ENCODE results near the gene S100A13.
"Not testable (repeated sequence)": the region's sequence is repeated elsewhere in the genome, so short reads cannot be mapped to it uniquely, and the experiment has no call there.

S100A13 gene

GRCh38 chr1:153647346-153647714 is 20.0 kb upstream of the S100A13 start:
- no peak for DNase-seq

GRCh38 chr1:153646672-153647345 is 19.5 kb upstream of the S100A13 start:
- DNase-seq: no peak

DNA sequence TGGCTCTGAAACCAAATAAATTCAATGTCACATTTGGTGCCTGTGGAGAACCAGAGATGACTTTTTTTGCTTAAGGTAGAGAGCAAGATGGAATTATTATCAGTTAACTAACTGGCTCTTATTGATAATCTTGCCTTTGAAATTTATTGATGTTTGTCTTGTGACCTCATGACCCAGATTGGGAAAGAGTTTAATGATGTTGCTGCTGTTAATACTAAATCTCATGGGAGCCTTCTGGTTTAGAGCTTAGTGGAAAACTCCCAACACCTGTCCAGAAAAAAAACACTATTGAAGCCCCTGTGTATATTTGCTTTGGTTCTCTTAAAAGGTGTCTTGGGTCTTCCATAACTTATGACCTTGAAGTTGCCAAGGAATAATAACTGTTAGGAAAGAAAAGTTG is 16.5 kb upstream of the S100A13 start:
- DNase-seq: no peak

DNA sequence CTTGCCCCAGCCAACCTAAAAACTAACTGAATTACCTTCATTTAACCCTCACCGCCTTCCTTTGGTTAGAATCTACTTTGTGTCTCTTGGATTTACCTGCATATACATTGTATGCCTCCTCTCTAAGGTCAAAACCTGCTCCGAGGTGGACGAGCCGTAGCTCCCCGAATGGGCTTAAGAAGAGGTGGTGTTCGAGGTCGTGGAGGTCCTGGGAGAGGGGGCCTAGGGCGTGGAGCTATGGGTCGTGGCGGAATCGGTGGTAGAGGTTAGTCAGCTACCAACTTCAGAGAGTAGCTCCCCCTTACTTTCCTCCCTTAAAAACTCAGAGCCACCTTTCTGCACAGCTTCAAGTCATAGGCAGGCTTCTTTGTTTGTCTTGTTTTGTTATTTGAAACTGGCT is 15.8 kb upstream of the S100A13 start:
- DNase-seq: no peak

DNA sequence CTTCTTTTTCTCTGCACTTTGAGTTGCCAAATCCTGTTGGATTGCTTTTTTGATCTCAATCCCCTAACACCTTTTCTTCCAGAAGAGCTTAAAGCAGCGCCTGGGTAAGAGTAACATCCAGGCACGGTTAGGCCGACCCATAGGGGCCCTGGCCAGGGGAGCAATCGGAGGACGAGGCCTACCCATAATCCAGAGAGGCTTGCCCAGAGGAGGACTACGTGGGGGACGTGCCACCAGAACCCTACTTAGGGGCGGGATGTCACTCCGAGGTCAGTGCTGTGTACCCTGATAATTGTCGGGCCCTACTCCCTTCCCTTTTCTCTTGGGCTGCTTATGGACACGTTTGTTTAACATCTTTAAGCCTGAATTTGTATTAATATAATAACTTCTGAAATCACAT is 14.9 kb upstream of the S100A13 start:
- no peak for DNase-seq

- no peak for DNase-seq
Observed at GRCh38 chr1:153640861-153641260, 13.6 kb upstream of the S100A13 start.

- not testable (repeated sequence) for DNase-seq
Observed at GRCh38 chr1:153640213-153640612, 12.9 kb upstream of the S100A13 start.

GRCh38 chr1:153639280-153639679 is 12.0 kb upstream of the S100A13 start:
- no peak for DNase-seq

- no peak for DNase-seq
Observed at GRCh38 chr1:153638261-153638660, 11.0 kb upstream of the S100A13 start.

- DNase-seq: no peak
Observed at GRCh38 chr1:153636312-153636711, 9.0 kb upstream of the S100A13 start.

DNA sequence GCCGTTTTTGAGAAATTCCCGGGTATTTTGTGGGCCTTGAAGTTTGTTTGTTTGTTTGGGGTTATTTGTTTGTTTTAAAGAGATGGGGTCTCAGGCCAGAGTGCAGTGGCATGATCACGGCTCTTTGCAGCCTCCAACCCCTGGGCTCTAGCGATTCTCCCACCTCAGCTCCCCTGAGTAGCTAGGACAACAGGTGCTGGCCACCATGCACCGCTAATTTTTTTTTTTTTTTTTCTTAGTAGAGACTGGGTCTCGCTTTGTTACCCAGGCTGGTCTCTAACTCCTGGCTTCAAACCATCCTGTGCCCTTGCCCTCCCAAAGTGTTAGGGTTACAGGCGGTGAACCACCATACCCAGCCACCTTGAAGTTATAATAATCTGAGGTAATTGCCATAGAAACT is 8.6 kb upstream of the S100A13 start:
- DNase-seq: no peak

DNA sequence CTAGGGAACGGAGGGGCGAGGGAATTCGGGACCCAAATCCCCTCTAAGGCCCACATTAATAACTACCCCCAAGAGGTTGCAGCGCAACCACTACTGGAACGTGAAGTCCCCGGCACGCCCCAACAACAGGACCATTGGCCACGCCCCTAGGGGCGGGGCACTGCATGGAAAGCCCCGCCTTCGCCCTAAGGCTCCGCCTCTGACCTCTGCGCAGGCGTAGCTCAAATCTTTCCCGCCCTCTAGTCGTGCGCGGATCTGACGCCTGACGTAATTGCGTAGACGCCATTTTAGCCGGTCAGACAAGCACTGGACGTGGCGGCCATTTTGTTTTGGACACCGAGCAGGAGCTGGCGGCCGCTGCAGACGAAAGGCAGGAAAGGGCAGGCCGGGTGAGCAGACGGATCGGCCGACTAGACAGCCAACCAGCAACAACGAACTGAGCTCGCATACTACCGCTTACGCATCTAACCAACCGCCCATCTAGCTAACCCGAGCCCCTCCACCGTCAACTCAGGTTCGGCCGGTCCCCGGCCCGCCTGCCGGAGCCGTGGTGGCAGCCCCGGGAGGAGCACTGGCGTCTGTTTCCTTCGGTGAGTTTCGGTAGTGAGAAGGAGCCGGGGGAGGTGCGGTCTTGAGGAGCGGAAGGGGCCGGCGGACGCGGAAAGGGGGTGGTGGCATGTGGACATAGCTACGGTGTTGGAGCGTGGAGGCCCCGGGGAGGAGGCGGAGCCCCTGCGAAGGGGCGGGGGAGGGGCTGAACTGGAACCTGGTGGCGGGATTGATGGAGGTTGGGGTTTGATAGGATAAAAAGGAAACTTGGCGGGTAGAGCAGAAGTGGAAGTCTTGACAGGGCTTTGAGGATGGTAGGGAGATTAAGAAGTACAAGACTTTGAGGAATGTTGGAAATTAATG is 6.7 kb upstream of the S100A13 start, which contains the start of gene CHTOP:
TSS of gene CHTOP (plus strand) at position 313 of the 912 bp plus-strand sequence. CDS start 2,523 bp downstream, outside the sequence.
- peak; percentile 94 for DNase-seq

DNA sequence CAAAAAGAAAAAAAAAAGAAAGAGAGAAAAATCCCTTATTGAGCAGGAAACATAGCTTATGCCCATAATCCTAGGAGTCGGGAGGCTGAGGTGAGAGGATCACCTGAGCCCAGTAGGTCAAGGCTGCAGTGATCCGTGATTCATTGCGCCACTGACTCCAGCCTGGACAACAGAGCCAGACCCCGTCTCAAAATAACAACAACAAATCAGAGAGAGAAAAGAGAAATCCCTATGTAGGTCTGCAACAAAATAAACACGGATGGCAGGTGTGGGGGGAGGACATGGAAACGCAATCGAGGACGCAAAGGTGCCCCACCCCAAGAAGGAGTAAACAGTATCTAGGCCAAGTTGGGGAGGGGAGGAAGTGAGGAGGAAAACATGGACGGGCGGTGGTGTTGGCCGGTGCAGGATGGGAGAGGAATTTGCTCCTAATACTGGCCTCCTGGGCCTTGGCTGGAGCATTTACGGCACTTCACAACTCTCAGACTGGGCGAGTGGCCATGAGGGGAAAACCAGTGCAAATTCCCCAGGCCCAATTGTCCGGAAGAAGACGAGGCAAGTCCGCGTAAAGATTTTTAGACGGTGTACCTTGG is 6.0 kb upstream of the S100A13 start:
- no peak for DNase-seq

DNA sequence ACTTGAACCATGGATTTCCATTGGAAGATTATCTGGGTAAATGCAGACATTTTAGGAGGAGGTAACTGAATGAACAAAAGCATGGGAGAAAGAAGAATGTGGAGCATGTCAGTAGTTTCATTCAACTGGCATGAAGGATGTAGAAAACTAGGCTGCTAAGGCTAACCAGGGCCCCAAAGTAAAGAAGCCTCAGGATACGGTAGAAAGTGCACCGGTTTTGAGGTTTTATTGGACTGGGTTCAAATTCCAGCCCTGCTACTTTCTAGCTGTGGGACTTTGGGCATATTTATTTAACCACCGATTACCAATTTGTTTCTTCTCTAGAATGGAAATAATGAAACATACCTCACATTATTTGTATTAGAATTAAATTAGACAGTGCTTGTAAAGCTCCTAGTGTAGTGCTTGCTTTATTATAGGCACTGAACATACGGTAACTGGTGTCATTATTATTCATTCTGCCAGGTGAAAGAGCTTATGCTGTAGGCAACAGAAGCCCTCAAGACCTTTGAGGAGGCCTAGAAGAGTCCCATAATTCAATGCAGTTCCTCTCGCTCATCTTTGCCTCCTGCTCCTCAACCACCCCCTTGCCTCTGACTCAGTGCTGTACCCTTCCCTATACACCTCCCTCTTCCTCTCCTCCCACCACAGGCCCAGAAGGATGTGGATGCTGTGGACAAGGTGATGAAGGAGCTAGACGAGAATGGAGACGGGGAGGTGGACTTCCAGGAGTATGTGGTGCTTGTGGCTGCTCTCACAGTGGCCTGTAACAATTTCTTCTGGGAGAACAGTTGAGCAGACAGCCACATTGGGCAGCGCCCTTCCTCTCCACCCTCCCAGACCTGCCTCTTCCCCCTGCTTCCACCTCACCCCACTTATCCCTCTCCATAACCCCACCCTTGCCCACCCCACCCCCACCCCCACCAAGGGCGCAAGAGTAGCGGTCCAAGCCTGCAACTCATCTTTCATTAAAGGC is 4.0 kb upstream of the S100A13 start:
- no peak for DNase-seq

GRCh38 chr1:153630384-153630783 is 3.1 kb upstream of the S100A13 start:
- DNase-seq: no peak

DNA sequence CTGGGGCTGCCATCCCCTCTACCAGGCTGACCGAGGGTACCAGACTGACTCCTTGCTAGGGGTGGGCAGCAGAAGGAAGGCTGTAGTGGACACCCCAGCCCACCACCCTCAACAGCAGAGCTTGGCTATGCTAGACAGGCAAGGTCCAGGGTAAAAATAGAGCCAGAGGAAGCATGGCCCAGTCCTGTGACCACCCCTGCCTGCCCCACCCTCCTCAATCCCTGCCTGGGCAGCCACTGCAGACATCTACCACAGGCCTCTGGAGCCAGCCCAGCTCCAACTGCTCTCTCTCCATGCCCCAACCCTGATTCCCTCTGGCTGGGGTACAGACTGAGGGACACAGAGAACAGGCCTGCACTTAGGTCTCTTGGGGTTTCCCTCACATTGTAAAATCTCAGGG is 2.7 kb upstream of the S100A13 start:
- DNase-seq: no peak

DNA sequence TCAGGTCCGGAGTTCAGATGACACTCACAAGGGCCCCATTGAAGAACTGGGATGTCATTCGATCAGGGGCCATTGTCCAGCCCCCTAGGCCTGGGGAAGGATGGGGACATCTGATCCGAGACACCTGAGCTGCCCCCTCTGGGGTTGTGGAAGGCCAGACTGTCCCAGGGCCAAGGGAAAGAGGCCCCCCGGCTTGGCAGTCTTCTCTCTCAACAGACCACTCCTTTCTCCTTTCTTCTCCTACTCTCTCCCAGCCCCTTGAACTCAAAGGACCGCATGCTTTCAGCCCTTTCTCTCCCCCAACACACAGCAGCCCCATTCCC is 2.0 kb upstream of the S100A13 start:
- DNase-seq: no peak

- no peak for DNase-seq
Observed at GRCh38 chr1:153628638-153629342, 1.5 kb upstream of the S100A13 start.

GRCh38 chr1:153627715-153628626 is 666 bp upstream of the S100A13 start, which contains the start of gene S100A1:
Gene S100A1, plus strand, starts transcription at chr1:153628434. Its CDS starts 2,088 bp downstream, at chr1:153630522.
- DNase-seq: no peak

- no peak for DNase-seq
Observed at GRCh38 chr1:153626477-153626903, 815 bp downstream of the S100A13 start.
